Measurements from ENCODE around the gene BRICD5.

BRICD5 gene

DNA sequence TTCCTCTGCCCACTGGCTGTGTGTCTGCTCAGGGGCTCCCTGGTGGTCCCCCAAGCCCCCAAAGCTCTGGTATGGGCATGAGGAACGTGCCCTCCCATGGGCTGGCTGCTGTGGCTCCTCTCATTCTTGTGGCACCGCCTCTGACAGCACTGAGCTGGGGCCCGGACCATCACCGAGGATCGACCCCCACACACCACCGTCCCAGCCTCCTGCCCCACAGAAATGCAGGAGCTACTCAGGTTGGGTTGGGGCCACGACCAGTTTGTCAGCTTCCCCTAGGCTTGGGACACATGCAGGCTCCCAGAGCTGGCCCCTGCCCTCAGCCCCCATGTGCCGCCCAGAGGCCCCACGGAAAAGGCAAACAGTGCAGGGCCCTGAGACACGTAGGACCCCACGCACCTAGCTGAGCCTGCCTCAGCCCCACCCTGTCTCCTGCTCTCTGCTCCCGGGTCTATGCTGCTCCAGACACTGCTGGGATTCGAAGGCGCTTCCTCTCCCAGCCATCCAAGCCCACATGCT lies 11.0 kb downstream of the BRICD5 start:
- DNase-seq: no peak

GRCh38 chr16:2199095-2199494 lies 11.6 kb downstream of the BRICD5 start:
- DNase-seq: no peak

DNA sequence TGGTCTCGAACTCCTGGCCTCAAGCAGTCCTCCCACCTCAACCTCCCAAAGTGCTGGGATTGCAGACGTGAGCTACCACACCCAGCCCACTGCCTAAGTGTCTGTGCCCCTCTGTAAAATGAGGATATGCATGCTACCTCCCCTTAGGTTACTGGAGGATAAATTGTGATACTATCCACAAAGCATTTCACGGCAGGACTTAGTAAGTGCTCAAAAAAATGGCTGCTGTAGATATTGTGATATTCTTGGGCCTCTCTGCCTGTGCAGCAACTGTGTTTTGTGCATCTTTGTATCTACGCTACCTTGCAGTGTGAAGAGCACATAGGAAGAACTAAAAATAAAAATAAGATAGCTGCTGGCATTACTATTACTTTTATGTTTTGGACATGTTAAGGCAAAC lies 12.4 kb downstream of the BRICD5 start:
- DNase-seq: no peak

DNA sequence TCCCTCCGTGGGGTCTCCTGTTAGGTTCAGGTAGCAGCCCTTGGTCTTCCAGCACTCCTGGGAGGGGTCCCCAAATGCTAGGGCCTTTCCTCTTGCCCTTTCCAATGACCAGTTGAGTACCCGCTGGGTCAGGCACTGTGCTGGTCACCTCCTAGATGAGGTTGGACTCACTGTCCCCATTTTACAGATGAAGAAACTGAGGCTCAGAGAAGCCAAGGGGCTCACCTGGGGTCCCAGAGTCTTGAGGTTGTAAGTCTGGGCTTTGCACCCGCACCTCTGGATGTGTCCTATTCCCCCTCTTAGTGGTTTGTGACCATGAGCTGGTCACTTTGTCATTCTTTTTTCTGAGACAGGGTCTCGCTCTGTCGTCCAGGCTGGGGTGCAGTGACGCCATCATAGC lies 12.9 kb downstream of the BRICD5 start:
- DNase-seq: no peak

DNA sequence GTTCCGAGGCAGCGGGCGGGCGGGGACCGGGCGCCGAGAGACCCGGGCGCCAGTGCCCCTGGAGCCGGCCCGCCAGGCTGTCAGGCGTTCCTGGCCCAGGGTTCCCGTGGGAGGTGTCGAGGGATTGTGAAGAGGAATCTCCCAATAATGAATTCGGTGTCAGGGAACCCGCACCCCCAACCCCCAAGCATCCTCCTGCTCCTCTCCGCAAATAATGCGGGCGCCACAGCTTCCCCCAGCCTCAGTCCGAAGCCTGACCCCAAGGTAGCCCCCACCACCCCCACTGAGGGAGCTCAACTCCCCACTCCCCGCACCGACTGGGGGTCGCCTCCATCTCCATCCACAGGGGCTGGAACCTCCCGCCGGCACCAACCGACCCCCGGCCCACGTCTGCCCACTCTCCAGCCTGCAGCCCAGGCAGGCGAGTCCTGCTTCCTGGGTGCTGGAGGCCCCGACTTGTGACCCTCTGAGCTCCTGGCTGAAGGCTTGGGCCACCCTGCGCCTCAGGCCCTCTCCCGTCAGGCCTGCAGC lies 13.6 kb downstream of the BRICD5 start:
- no peak for DNase-seq

DNA sequence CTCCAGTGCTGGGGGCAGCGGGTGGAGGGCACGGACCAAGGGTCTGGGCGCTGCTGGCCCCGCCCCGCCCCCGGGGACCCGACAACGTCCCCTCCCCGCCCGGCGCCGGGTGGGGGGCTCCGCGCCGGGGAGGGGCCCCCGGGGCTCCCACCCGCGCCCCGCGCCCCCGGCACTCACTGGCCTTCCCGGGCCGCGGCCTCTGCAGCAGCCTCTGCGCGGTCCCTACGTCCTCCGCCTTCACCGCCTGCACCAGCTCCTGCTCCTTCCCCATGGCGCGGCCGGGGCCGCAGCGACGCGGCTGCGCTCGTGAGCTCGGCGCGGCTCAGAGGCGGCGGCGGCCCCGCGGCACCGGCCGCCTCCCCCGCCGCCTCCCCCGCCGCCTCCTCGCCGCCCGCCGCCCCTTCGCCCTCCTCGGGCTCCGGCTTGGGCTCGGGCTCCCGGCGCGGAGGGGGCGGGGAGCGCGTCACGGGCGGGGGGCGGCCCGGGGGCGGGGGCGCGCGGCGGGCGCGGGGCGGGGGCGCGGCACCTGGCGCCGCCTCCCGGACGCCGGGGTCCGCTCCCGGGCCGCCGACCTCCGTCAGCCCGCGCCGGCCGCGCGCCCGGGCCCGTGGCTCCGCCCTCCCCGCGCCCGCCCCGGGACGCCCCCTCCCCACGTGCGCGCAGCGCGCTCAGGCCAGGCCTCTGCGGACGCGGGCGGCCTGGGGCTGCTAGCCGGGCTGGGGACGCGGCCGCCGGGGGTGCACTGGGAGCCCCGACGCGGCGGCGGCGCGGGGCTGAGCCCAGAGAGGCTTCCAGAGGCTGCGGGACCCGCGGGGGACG lies 14.3 kb downstream of the BRICD5 start, which contains the start of gene CASKIN1:
Gene CASKIN1 (minus strand): TSS at position 444 of the 819 bp plus-strand sequence. CDS start 173 bp downstream, at position 271.
- DNase-seq: peak in 7 of 51 donors; percentile 10 to 56 (median 30)

DNA sequence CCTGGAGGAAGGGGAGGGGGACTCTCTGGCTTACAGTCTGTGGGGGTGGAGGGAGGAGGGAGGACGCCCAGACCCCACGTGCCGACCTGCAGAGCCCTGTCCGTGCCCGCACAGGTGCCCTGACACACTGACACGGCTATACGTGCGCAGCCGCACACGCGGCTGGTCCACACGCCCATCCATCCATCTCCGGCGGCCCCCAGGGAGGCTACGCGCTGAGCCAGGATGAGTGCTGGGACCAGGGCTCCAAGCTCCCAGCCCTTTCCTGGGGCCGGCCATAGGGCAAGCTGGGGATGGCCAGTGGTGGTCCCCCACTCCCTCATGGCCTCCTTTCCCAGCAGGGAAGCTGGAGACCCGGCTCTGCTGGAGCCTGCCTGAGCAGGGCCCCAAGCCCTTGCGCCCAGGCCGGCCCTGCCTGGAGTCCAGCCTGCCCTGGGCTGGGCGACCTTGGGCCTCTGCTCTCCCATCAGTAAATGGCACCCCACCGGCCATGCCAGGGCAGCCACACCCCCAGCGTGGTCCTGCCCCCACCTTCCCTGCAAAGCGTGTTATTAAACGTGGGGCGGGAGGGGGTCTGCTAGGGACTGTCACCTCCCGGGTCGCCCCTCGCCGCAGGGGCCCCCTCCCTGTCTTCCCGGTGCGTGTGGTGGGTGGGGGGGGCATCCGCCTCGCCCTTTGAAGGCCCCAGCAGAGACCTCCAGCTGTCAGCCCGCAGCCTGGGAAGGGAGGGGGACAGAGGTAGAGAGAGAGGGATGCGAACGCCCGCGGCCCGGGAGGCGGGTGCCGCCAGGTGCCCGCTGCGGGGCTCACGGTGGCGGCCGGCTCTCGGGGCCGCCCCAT lies 15.1 kb downstream of the BRICD5 start:
- DNase-seq: no peak

DNA sequence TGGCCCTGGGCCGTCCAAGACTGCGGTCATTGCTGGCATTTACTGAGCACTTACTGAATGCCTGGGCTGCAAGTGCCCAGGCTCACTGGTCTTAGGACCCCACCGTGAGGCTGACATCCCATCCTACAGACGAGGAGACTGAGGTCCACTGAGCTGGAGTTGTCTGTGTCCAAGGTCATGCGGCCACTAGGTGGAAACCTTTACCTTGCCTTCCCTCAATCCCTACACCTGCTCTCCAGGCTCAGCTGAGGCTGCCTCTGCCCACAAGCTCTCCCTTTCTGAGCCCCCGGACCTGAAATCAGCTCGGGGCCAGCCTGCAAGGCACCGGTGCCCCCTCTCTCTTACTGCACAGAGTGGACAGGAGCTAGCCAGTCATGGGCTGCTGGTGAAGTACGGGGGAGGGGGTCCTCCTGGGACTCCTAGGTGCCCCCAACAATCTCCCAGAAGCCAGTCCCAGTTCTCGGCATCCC lies 15.8 kb downstream of the BRICD5 start:
- peak in 1 of 51 donors; percentile 10 for DNase-seq

- peak in 3 of 51 donors; percentile 7 to 43 (median 25) for DNase-seq
Observed at GRCh38 chr16:2194166-2194834, 16.4 kb downstream of the BRICD5 start.

DNA sequence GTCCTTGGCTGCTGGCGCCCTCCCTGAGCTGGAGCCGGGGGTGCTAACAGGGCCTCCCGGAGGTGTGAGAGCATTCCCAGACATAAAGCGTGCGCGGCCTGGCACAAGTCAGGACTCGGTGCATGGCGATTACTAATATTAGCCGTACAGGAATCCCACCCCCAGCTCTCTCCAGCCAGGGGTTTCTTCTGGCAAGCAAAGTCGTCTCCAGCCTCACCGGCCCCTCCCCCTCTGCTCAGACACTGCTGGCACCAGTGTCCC lies 19.3 kb downstream of the BRICD5 start:
- peak in 2 of 51 donors; percentile 47 to 63 for DNase-seq

DNA sequence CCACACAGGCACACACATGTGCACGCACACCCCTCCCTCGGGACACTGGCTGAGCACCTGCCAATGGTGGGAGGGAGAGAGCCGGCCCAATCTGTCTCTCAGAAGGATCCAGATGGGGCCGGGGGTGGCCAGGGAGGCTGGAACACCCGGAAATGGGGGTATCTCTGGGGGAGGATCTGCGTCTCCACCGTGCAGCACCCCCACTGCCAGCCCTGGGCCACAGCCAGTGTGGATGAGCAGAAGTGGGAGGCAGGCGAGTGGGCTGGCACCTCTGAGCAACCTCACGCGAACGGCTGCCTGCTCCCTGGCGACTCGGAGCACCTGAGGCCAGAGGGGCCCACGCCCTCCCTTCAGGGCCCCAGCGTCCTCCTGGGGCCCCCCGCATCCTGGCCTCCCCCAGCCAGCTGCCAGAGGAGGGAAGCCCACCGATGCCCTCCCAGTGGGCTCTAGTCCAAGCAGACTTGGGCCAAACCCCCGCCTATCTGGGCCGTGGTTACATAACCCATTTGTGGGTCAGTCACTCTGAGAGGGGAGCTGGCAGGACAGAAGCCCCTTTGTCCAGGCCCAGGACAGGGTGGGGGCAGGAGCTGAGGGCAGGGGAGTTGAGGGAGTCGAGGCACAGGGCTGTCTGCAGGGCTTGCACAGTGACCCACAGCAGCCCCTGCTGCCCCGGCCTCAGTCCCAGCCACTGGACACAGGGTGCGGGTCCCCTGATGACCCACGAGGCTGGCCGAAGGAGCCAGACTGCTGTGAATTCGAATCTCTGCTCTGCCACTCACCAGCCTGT lies 19.8 kb downstream of the BRICD5 start:
- peak in 33 of 51 donors; percentile 10 to 73 (median 50) for DNase-seq

GRCh38 chr16:2190002-2190658 lies 20.5 kb downstream of the BRICD5 start:
- DNase-seq: no peak

- no peak for DNase-seq
Observed at GRCh38 chr16:2189252-2189893, 21.3 kb downstream of the BRICD5 start.

DNA sequence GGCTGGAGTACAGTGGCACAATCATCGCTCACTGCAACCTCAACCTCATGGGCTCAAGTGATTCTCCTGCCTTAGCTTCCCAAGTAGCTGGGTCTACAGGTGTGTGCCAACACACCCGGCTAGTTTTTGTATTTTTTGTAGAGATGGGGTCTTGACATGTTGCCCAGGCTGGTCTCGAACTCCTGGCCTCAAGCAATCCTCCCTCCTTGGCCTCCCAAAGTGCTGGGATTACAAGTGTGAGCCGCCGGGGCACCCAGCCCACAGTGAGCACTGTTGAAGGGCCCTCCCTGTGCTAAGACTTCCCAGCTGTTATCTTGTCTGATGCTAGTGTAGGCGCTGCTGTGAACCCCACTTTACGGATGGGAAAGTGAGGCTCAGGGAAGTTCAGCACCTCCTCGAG lies 22.3 kb downstream of the BRICD5 start:
- no peak for DNase-seq

DNA sequence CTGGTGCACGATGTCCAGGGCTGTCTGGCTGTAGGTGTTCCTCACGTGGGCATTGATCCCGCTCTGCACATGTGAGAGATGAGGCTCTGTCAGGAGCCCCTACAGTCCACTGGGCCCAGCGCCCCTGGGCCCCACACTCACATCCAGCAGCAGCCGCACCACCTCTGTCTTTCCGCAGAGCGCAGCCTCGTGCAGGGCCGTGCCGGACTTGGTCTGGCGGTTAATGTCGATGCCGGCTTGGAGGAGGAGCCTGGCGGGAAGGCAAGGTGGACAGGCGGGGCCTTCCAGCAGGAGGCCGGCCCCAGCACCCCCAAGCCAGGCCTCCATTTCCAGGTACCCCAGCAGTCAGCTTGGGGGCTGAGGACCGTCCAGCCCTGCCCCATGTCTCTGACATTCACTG lies 23.5 kb downstream of the BRICD5 start:
- DNase-seq: no peak

- no peak for DNase-seq
Observed at GRCh38 chr16:2186505-2186904, 24.2 kb downstream of the BRICD5 start.

DNA sequence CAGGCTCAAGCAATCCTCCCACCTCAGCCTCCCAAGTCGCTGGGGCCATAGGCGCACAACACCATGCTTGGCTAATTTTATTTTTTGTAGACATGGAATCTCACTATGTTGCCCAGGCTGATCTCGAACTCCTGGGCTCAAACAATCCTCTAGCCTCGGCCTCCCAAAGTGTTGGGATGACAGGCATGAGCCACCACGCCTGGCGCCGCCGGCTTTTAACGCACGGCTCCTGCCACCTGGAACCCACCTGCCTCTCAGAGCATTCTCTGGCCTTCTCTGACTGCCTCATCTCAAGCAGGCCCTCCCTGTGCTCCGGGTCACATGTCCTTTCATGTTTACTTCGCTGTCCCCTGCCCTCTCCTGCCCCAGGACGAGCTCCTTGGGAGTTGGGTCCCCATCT lies 24.6 kb downstream of the BRICD5 start:
- no peak for DNase-seq

DNA sequence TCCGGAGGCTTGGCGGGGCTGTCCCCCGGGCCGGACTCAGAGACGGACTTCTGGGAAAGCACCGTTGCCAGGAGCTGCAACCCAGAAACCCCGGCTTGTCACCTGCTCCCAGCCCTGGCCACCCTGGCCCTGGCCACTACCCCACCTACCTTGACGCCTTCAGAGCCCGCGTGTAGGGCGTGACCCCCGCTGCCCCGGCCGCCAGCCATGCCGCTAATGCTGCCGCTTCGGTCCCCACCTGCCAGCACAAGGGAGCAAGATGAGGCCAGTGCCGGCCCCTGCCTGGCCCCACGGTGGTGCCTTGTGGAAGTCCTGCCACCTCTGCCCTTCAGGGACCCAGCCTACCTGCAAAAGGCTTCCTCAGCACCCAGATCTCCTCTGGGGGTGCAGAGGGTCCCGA lies 25.7 kb downstream of the BRICD5 start:
- DNase-seq: no peak

GRCh38 chr16:2184346-2184745 lies 26.3 kb downstream of the BRICD5 start:
- no peak for DNase-seq

GRCh38 chr16:2183671-2184070 lies 27.0 kb downstream of the BRICD5 start:
- DNase-seq: no peak

Measured in hypothalamus (tissue), 51 donors.